Endothelial cell of umbilical vein (primary cell): ENCODE data around the gene DMD. TPM values are rescaled to one million over a fixed set of nuclear protein-coding genes. Genes with fewer than 3 reads are reported as not detected.

Experiments used
- BruUV-seq: library from RNA; stranded (reverse); fragments of 400-500 nt; replicated peaks from 2 replicates; lab custom pipeline; 2021; lab: Mats Ljungman, UMichigan
- CTCF ChIA-PET: fragments of 300-600, 350-600 bp; sonication (Branson Sonifier 250); formaldehyde crosslinking; loops from one replicate; lab custom pipeline; 2021; ENCODE audit warnings: antibody characterized with exemption, inconsistent platforms; lab: Charles Lee
- POLR2A ChIA-PET: fragments of 300-600, 350-600 bp; sonication (Branson Sonifier 250); formaldehyde crosslinking; loops from one replicate; lab custom pipeline; 2021; ENCODE audit warnings: antibody characterized with exemption, inconsistent platforms; lab: Charles Lee
- DNase-seq: peaks from one replicate; pipeline ENCODE4 v3.0.0-alpha.2; 2011; ENCODE audit warnings: low read depth, low spot score
- FAIRE-seq: peaks from 2 replicates; lab custom pipeline; 2011; peaks lifted over from hg19 to GRCh38; lab: Jason Lieb, UNC
- H2AFZ ChIP-seq: 2 replicates; pipeline ENCODE4 v1.6.0; 2012; ENCODE audit warnings: low read depth, low read length, control low read depth, inconsistent platforms
- H3K27ac ChIP-seq: 2 replicates; pipeline ENCODE4 v1.5.1; 2011; ENCODE audit warnings: low read depth, mild to moderate bottlenecking, control low read depth, low read length, moderate library complexity; ENCODE audit not compliant: insufficient read depth
- H3K27me3 ChIP-seq, 2 experiments: 2 replicates each; pipeline versions ENCODE4 v1.6.0 to v1.6.1; 2011; ENCODE audit warnings: low read length in 2 of 2, mixed read lengths in 1 of 2; ENCODE audit not compliant: control insufficient read depth in 2 of 2, insufficient read depth in 2 of 2
- H3K36me3 ChIP-seq, 2 experiments: 2 replicates in 1 of 2; 3 replicates in 1 of 2; pipeline ENCODE4 v1.5.1; 2011; ENCODE audit warnings: low read length in 2 of 2, mild to moderate bottlenecking in 1 of 2, moderate library complexity in 1 of 2; ENCODE audit not compliant: control insufficient read depth in 2 of 2, insufficient read depth in 2 of 2; ENCODE audit errors: extremely low read depth in 1 of 2
- H3K4me1 ChIP-seq: 3 replicates; pipeline ENCODE4 v1.5.1; 2011; ENCODE audit warnings: mild to moderate bottlenecking, low read length; ENCODE audit not compliant: control insufficient read depth, insufficient read depth; ENCODE audit errors: extremely low read depth
- H3K4me2 ChIP-seq: 2 replicates; pipeline ENCODE4 v1.6.1; 2011; ENCODE audit warnings: low read length, control low read depth, mixed read lengths; ENCODE audit not compliant: insufficient read depth
- H3K4me3 ChIP-seq, 3 experiments: fragments of 200-600 bp in 1 of 3; sonication (generic), shearing (Covaris generic) in 1 of 3; replicated peaks in 1 of 3; 2 replicates each; pipeline ENCODE4 v1.5.1; 2011 to 2016; ENCODE audit warnings: control low read depth in 3 of 3, low read length in 3 of 3, mild to moderate bottlenecking in 2 of 3, inconsistent platforms in 1 of 3, low read depth in 1 of 3, moderate library complexity in 1 of 3; ENCODE audit not compliant: insufficient read depth in 1 of 3
- H3K79me2 ChIP-seq: 2 replicates; pipeline ENCODE4 v1.6.0; 2012; ENCODE audit warnings: low read length, inconsistent platforms; ENCODE audit not compliant: control insufficient read depth, insufficient read depth
- H3K9ac ChIP-seq: replicated peaks from 2 replicates; pipeline ENCODE3; 2011; ENCODE audit warnings: low read length, control low read depth; ENCODE audit not compliant: insufficient read depth; ENCODE audit errors: extremely low read depth
- H3K9me1 ChIP-seq: replicated peaks from 3 replicates; pipeline ENCODE4 v1.6.0; 2011; ENCODE audit warnings: mild to moderate bottlenecking, low read length; ENCODE audit not compliant: control insufficient read depth, insufficient read depth; ENCODE audit errors: extremely low read depth
- H3K9me3 ChIP-seq: replicated peaks from 2 replicates; pipeline ENCODE4 v1.5.1; 2012; ENCODE audit warnings: low read length, inconsistent platforms; ENCODE audit not compliant: control insufficient read depth, insufficient read depth
- H4K20me1 ChIP-seq: replicated peaks from 2 replicates; pipeline ENCODE3; 2011; ENCODE audit warnings: mild to moderate bottlenecking, low read length; ENCODE audit not compliant: control insufficient read depth, insufficient read depth; ENCODE audit errors: extremely low read depth
- CTCF ChIP-seq, 2 donors: IDR thresholded peaks; 1 replicate in 1 of 2; 2 replicates in 1 of 2; pipeline ENCODE4 v1.5.1; 2011; ENCODE audit warnings: low read length in 2 of 2, mild to moderate bottlenecking in 2 of 2, moderate library complexity in 2 of 2, control low read depth in 1 of 2, inconsistent platforms in 1 of 2, low read depth in 1 of 2; ENCODE audit not compliant: insufficient read depth in 1 of 2; ENCODE audit errors: extremely low read depth in 1 of 2
- EZH2 ChIP-seq: IDR thresholded peaks from 2 replicates; pipeline ENCODE4 v1.6.1; 2012; ENCODE audit warnings: borderline replicate concordance, low read depth, mild to moderate bottlenecking, moderate library complexity, low read length, inconsistent platforms; ENCODE audit not compliant: severe bottlenecking
- FOS ChIP-seq: IDR thresholded peaks from 2 replicates; pipeline ENCODE4 v1.6.1; 2011; ENCODE audit warnings: mild to moderate bottlenecking, low read length, moderate library complexity, borderline replicate concordance; ENCODE audit not compliant: insufficient read depth
- GATA2 ChIP-seq: IDR thresholded peaks from 2 replicates; pipeline ENCODE4 v1.7.0; 2011; ENCODE audit warnings: low read depth, mild to moderate bottlenecking, moderate library complexity, mixed read lengths, low read length; ENCODE audit not compliant: insufficient read length, insufficient read depth
- JUN ChIP-seq: IDR thresholded peaks from 2 replicates; pipeline ENCODE4 v1.6.1; 2011; ENCODE audit warnings: borderline replicate concordance, low read depth; ENCODE audit not compliant: insufficient read length, insufficient read depth
- MAX ChIP-seq: IDR thresholded peaks from 2 replicates; pipeline ENCODE4 v1.6.1; 2011; ENCODE audit not compliant: insufficient read depth, insufficient read length
- MYC ChIP-seq: IDR thresholded peaks from one replicate; pipeline ENCODE4 v1.6.1; 2011; ENCODE audit warnings: mild to moderate bottlenecking, low read depth, low read length
- POLR2A ChIP-seq: IDR thresholded peaks from 2 replicates; pipeline ENCODE4 v1.6.1; 2012; ENCODE audit warnings: low read depth, mild to moderate bottlenecking, control low read depth, low read length
- POLR2AphosphoS5 ChIP-seq: IDR thresholded peaks from 2 replicates; pipeline ENCODE4 v1.6.1; 2012; ENCODE audit warnings: low read depth, mild to moderate bottlenecking, control low read depth, low read length, moderate library complexity; ENCODE audit not compliant: insufficient read depth
- dilution Hi-C: fragments of 300-500 bp; cut with MboI; formaldehyde crosslinking; loops from one replicate; pipeline ENCODE4 v1.15.0; 2019; ENCODE audit warnings: low sequenced_read_pairs; ENCODE audit not compliant: extremely low pct_ligation_motif_present
- intact Hi-C: fragments of 100-400 bp; cut with micrococcal nuclease; formaldehyde crosslinking; loops from one replicate; pipeline ENCODE4 v1.10.0; 2022
- polyA plus RNA-seq, 4 experiments: library from polyadenylated mRNA; depleted of rRNA in 3 of 4; stranded (reverse) in 3 of 4; unstranded in 1 of 4; fragments of >200 nt; gene quantifications; 2 replicates each; pipeline versions ENCODE4 v1.2.1 to v1.2.3, GENCODE V29; 2011 to 2012; ENCODE audit warnings: missing spikeins in 1 of 4
- total RNA-seq: library from RNA; stranded (reverse); gene quantifications from 2 replicates; pipeline ENCODE4 v1.2.3, GENCODE V29; 2021

DMD gene
- total and polyA plus RNA-seq, 2 donors (not counting 3 experiments of a cell fraction or from before 2014, with no cell fraction given) = 7.3 to 9.0 TPM

- ChIA-PET CTCF (no interaction called here), POLR2A (no interaction called here)
- BruUV-seq = no TSS peak
- Histone ChIP-seq H3K27me3 (no peaks in the 10 kb centered on the region), H2AFZ (no peak overlapping the region), H3K4me3 (no peak overlapping the region), H4K20me1 (no peaks in the 10 kb centered on the region), H3K36me3 (no peaks in the 10 kb centered on the region), H3K79me2 (no peaks in the 10 kb centered on the region), H3K27ac (no peak overlapping the region), H3K4me1 (no peaks in the 10 kb centered on the region), H3K9me1 (no peaks in the 10 kb centered on the region), H3K9me3 (no peaks in the 10 kb centered on the region), H3K4me2 (no peak overlapping the region), H3K9ac (no peak overlapping the region)
- TF ChIP-seq EZH2 = no peak
- no peak for TF ChIP-seq JUN
- TF ChIP-seq MAX = no peak
- TF ChIP-seq GATA2 = no peak
- no peak for TF ChIP-seq MYC
- TF ChIP-seq CTCF (IDR thresholded peaks at IDR 0.05; ENCODE audit: extremely low read depth in 1 of 2, insufficient read depth in 1 of 2, low read depth in 1 of 2, low read length in 2 of 2) = no peak
- no peak for TF ChIP-seq FOS
- TF ChIP-seq POLR2A = no peak
- no peak for TF ChIP-seq POLR2AphosphoS5
- dilution Hi-C loops = no loop called here
- DNase-seq (no peak), FAIRE-seq (no peak)
- intact Hi-C loops = no loop called here
Observed at GRCh38 chrX:31356275-31357212, 1854.8 kb downstream of the DMD start.
